Neural crest cell (in vitro differentiated cells): ENCODE measurements around the gene SAA1. TPM values are rescaled to one million over a fixed set of nuclear protein-coding genes. Genes with fewer than 3 reads are reported as not detected.
A peak's percentile ranks its signal among the peaks of the same experiment; 100 is the strongest.
"Not testable (repeated sequence)": the region's sequence is repeated elsewhere in the genome, so short reads cannot be mapped to it uniquely, and the experiment has no call there.

ENCODE experiments used
- DNase-seq: peaks from one replicate; pipeline ENCODE4 v3.0.0; 2021; ENCODE audit warnings: low read depth, mixed read lengths, low spot score
- H3K27ac Mint-ChIP-seq: one replicate; pipeline ENCODE4 v1.8.0; 2021; ENCODE audit warnings: mild to moderate bottlenecking, mixed read lengths; ENCODE audit not compliant: unreplicated experiment
- H3K27me3 Mint-ChIP-seq: 2 replicates; pipeline ENCODE4 v1.8.0; 2021; ENCODE audit warnings: low read depth, mild to moderate bottlenecking, mixed read lengths
- H3K36me3 Mint-ChIP-seq: 2 replicates; pipeline ENCODE4 v1.8.0; 2021; ENCODE audit warnings: low read depth, mild to moderate bottlenecking, mixed read lengths
- H3K4me1 Mint-ChIP-seq: 2 replicates; pipeline ENCODE4 v1.8.0; 2021; ENCODE audit warnings: mixed read lengths
- H3K4me3 Mint-ChIP-seq: one replicate; pipeline ENCODE4 v1.8.0; 2021; ENCODE audit warnings: mild to moderate bottlenecking, mixed read lengths
- H3K9me3 Mint-ChIP-seq: 2 replicates; pipeline ENCODE4 v1.8.0; 2021; ENCODE audit warnings: mixed read lengths
- CTCF ChIP-seq: fragments of 200-600 bp; sonication (generic); conservative IDR thresholded peaks from 2 replicates; pipeline ENCODE4 v1.5.0; 2021; ENCODE audit warnings: antibody characterized with exemption, mild to moderate bottlenecking
- total RNA-seq: library from RNA; stranded (reverse); gene quantifications from 2 replicates; pipeline ENCODE4 v1.2.1, GENCODE V29; 2021

The SAA1 gene
- total RNA-seq, 1 donor from 2014 or later: not detected

DNA sequence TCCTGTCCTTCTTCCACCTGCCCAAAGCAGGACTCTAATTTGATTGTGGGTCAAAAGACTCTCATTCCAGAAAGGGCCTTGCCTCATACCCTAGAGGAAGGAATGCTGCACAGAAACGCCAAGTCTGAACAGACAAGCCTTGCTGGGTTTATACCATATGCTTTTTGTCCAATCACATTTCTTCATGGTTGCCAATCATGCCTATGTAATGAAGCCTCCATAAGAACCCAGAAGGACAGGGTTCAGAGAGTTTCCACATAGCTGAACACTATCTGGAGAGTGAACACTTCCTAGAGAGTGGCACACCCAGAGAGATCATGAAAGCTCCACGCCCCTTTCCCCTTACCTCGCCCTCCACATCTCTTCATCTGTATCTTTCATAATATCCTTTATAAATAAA is 12.8 kb upstream of the SAA1 start:
- no peak for DNase-seq
- H3K4me3 Mint-ChIP-seq: no peak overlapping the region
- H3K4me1 Mint-ChIP-seq: no peaks in the 10 kb centered on the region
- H3K9me3 Mint-ChIP-seq: no peaks in the 10 kb centered on the region
- no peak overlapping the region for H3K27ac Mint-ChIP-seq
- H3K27me3 Mint-ChIP-seq: no peaks in the 10 kb centered on the region
- TF ChIP-seq CTCF: no peak
- H3K36me3 Mint-ChIP-seq: no peaks in the 10 kb centered on the region

GRCh38 chr11:18253778-18254338 is 12.2 kb upstream of the SAA1 start:
- Mint-ChIP-seq H3K4me3 (no peak overlapping the region), H3K27ac (peak overlapping the region; percentile 54)
- DNase-seq: no peak

GRCh38 chr11:18254781-18255361 is 11.2 kb upstream of the SAA1 start:
- no peak for TF ChIP-seq CTCF
- Mint-ChIP-seq H3K27ac (peak overlapping the region; percentile 19), H3K27me3 (no peaks in the 10 kb centered on the region), H3K36me3 (no peaks in the 10 kb centered on the region), H3K4me3 (no peak overlapping the region), H3K9me3 (no peaks in the 10 kb centered on the region), H3K4me1 (no peaks in the 10 kb centered on the region)
- DNase-seq: no peak

More at GRCh38 chr11:18253778-18254338, 12.2 kb upstream of the SAA1 start:
- H3K9me3 Mint-ChIP-seq: no peaks in the 10 kb centered on the region
- H3K4me1 Mint-ChIP-seq: no peaks in the 10 kb centered on the region
- H3K36me3 Mint-ChIP-seq: no peaks in the 10 kb centered on the region
- no peak for TF ChIP-seq CTCF
- H3K27me3 Mint-ChIP-seq: no peaks in the 10 kb centered on the region

DNA sequence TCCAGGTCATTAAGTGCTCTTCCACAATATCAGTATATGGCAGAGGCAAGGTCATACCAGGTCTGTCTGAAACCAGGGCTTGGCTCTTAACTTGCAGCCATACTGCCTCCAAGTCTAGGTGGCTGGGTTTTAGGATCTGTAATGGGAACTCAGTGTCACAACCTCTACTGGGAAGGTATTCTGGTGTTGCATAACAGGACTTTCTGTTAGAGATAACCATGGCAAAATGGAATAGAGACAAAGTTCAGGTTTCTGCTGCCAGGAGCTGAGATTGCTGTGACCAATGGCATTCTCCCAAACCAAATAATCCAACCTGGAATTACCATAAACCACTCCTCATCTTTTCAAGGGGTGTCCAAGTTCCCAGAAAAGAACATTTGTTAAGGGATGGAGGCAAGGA is 6.8 kb upstream of the SAA1 start:
- Mint-ChIP-seq H3K4me1 (no peaks in the 10 kb centered on the region), H3K36me3 (no peaks in the 10 kb centered on the region), H3K9me3 (no peaks in the 10 kb centered on the region), H3K27me3 (no peaks in the 10 kb centered on the region), H3K27ac (no peak overlapping the region), H3K4me3 (no peak overlapping the region)
- no peak for DNase-seq
- TF ChIP-seq CTCF: no peak

DNA sequence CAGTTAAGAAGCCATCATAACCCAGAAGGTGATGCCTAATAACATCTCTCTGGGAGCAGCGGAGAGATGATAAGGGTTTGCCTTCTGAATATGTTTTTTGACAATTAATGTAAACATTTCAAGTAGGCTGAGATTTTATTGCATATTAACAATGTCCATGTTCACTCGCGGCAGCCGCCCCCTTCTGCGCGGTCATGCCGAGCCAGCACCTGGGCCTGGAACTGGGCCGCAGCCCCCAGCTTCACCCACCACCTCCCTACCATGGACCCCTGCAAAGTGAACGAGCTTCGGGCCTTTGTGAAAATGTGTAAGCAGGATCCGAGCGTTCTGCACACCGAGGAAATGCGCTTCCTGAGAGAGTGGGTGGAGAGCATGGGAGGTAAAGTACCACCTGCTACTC is 4.3 kb upstream of the SAA1 start:
- no peak for DNase-seq
- no peak for TF ChIP-seq CTCF
- Mint-ChIP-seq H3K27me3 (peaks cover 2% of the 10 kb centered on the region), H3K36me3 (no peaks in the 10 kb centered on the region), H3K9me3 (no peaks in the 10 kb centered on the region), H3K27ac (no peak overlapping the region), H3K4me1 (no peaks in the 10 kb centered on the region), H3K4me3 (no peak overlapping the region)

DNA sequence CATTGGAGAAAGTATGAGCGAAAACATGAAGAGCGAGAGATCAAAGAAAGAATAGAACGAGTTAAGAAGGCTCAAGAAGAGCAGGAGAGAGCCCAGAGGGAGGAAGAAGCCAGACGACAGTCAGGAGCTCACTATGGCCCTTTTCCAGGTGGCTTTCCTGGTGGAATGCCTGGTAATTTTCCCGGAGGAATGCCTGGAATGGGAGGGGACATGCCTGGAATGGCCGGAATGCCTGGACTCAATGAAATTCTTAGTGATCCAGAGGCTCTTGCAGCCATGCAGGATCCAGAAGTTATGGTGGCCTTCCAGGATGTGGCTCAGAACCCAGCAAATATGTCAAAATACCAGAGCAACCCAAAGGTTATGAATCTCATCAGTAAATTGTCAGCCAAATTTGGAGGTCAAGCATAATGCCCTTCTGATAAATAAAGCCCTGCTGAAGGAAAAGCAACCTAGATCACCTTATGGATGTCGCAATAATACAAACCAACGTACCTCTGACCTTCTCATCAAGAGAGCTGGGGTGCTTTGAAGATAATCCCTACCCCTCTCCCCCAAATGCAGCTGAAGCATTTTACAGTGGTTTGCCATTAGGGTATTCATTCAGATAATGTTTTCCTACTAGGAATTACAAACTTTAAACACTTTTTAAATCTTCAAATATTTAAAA is 3.2 kb upstream of the SAA1 start:
- H3K4me3 Mint-ChIP-seq, H3K27ac Mint-ChIP-seq, H3K36me3 Mint-ChIP-seq, H3K27me3 Mint-ChIP-seq, H3K9me3 Mint-ChIP-seq, H3K4me1 Mint-ChIP-seq, DNase-seq: not testable (repeated sequence)
